SK-N-SH treated with all-trans-retinoic acid at 6 μM for 48 hours (cell line): ENCODE data around the gene CEACAM6.
A peak's percentile ranks its signal among the peaks of the same experiment; 100 is the strongest.
"Not testable (repeated sequence)": the region's sequence is repeated elsewhere in the genome, so short reads cannot be mapped to it uniquely, and the experiment has no call there.

ENCODE experiments used
- ATAC-seq: fragments of 200-7000 bp; cut with Tn5 transposase; 3 replicates; pipeline ENCODE4 v1.9.1; 2020; ENCODE audit warnings: mild to moderate bottlenecking, moderate library complexity
- BACH2 ChIP-seq: fragments of 250-450 bp; sonication (Bioruptor Pico); IDR thresholded peaks from 2 replicates; pipeline ENCODE4 v1.9.0; 2021; ENCODE audit warnings: mild to moderate bottlenecking, borderline replicate concordance
- CSDC2 ChIP-seq: fragments of 250-450 bp; sonication (Bioruptor Pico); IDR thresholded peaks from 2 replicates; pipeline ENCODE4 v1.5.0; 2020; ENCODE audit warnings: mild to moderate bottlenecking, moderate library complexity
- ESRRG ChIP-seq: fragments of 250-450 bp; sonication (Bioruptor Pico); IDR thresholded peaks from 2 replicates; pipeline ENCODE4 v1.6.1; 2021; ENCODE audit warnings: mild to moderate bottlenecking
- PATZ1 ChIP-seq: fragments of 250-450 bp; sonication (Bioruptor Pico); IDR thresholded peaks from 2 replicates; pipeline ENCODE4 v1.8.0; 2020; ENCODE audit warnings: mild to moderate bottlenecking, moderate library complexity, borderline replicate concordance
- POU6F1 ChIP-seq: fragments of 250-450 bp; sonication (Bioruptor Pico); IDR thresholded peaks from 2 replicates; pipeline ENCODE4 v1.8.0; 2021; ENCODE audit warnings: low read depth, mild to moderate bottlenecking, moderate library complexity, borderline replicate concordance
- PPARA ChIP-seq: fragments of 250-450 bp; sonication (Bioruptor Pico); IDR thresholded peaks from 2 replicates; pipeline ENCODE4 v1.5.0; 2020; ENCODE audit warnings: mild to moderate bottlenecking, borderline replicate concordance
- RARB ChIP-seq: fragments of 250-450 bp; sonication (Bioruptor Pico); IDR thresholded peaks from 2 replicates; pipeline ENCODE4 v1.8.0; 2021; ENCODE audit warnings: mild to moderate bottlenecking, moderate library complexity
- TCF4 ChIP-seq: fragments of 250-450 bp; sonication (Bioruptor Pico); IDR thresholded peaks from 2 replicates; pipeline ENCODE4 v1.8.0; 2021; ENCODE audit warnings: mild to moderate bottlenecking, moderate library complexity, borderline replicate concordance
- TOX ChIP-seq: fragments of 250-450 bp; sonication (Bioruptor Pico); IDR thresholded peaks from 2 replicates; pipeline ENCODE4 v1.8.0; 2021; ENCODE audit warnings: mild to moderate bottlenecking, moderate library complexity, borderline replicate concordance
- ZFP3 ChIP-seq: fragments of 250-450 bp; sonication (Bioruptor Pico); IDR thresholded peaks from 2 replicates; pipeline ENCODE4 v1.5.0; 2020; ENCODE audit warnings: mild to moderate bottlenecking, moderate library complexity
- ZFP30 ChIP-seq: fragments of 450-650 bp; formaldehyde crosslinking; IDR thresholded peaks from 2 replicates; pipeline ENCODE4 v1.5.0; 2022; ENCODE audit warnings: mild to moderate bottlenecking, moderate library complexity
- ZNF565 ChIP-seq: fragments of 450-650 bp; formaldehyde crosslinking; conservative IDR thresholded peaks from 2 replicates; pipeline ENCODE4 v1.5.0; 2020; ENCODE audit warnings: low read depth, mild to moderate bottlenecking, moderate library complexity
- ZNF8 ChIP-seq: fragments of 450-650 bp; formaldehyde crosslinking; IDR thresholded peaks from 2 replicates; pipeline ENCODE4 v1.5.0; 2020; ENCODE audit warnings: mild to moderate bottlenecking, moderate library complexity
- TF ChIP-seq, protein P1 (sequence below): fragments of 250-450 bp; sonication (Bioruptor Pico); IDR thresholded peaks from 2 replicates; pipeline ENCODE4 v1.5.0; 2020; ENCODE audit warnings: mild to moderate bottlenecking, moderate library complexity
- TF ChIP-seq, protein P2 (sequence below): fragments of 250-450 bp; sonication (Bioruptor Pico); IDR thresholded peaks from 2 replicates; pipeline ENCODE4 v1.5.1; 2020; ENCODE audit warnings: low read depth, mild to moderate bottlenecking, moderate library complexity

CEACAM6 gene

GRCh38 chr19:41746593-41747227 is 8.6 kb upstream of the CEACAM6 start:
- peak; percentile 95 for ATAC-seq
- TF ChIP-seq PPARA (CRISPR knock-in tag): no peak
- TF ChIP-seq, protein P1, sequence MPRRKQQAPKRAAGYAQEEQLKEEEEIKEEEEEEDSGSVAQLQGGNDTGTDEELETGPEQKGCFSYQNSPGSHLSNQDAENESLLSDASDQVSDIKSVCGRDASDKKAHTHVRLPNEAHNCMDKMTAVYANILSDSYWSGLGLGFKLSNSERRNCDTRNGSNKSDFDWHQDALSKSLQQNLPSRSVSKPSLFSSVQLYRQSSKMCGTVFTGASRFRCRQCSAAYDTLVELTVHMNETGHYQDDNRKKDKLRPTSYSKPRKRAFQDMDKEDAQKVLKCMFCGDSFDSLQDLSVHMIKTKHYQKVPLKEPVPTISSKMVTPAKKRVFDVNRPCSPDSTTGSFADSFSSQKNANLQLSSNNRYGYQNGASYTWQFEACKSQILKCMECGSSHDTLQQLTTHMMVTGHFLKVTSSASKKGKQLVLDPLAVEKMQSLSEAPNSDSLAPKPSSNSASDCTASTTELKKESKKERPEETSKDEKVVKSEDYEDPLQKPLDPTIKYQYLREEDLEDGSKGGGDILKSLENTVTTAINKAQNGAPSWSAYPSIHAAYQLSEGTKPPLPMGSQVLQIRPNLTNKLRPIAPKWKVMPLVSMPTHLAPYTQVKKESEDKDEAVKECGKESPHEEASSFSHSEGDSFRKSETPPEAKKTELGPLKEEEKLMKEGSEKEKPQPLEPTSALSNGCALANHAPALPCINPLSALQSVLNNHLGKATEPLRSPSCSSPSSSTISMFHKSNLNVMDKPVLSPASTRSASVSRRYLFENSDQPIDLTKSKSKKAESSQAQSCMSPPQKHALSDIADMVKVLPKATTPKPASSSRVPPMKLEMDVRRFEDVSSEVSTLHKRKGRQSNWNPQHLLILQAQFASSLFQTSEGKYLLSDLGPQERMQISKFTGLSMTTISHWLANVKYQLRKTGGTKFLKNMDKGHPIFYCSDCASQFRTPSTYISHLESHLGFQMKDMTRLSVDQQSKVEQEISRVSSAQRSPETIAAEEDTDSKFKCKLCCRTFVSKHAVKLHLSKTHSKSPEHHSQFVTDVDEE: no peak
- TF ChIP-seq BACH2: no peak
- TF ChIP-seq ESRRG (CRISPR knock-in tag): no peak
- TF ChIP-seq POU6F1 (CRISPR knock-in tag): no peak
- TF ChIP-seq CSDC2: no peak
- no peak for TF ChIP-seq RARB
- no peak for TF ChIP-seq PATZ1 (CRISPR knock-in tag)
- TF ChIP-seq TCF4 (CRISPR knock-in tag): no peak
- TF ChIP-seq ZFP30: no peak
- TF ChIP-seq, protein P2, sequence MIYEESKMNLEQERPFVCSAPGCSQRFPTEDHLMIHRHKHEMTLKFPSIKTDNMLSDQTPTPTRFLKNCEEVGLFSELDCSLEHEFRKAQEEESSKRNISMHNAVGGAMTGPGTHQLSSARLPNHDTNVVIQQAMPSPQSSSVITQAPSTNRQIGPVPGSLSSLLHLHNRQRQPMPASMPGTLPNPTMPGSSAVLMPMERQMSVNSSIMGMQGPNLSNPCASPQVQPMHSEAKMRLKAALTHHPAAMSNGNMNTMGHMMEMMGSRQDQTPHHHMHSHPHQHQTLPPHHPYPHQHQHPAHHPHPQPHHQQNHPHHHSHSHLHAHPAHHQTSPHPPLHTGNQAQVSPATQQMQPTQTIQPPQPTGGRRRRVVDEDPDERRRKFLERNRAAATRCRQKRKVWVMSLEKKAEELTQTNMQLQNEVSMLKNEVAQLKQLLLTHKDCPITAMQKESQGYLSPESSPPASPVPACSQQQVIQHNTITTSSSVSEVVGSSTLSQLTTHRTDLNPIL (CRISPR knock-in tag): no peak
- TF ChIP-seq TOX (CRISPR knock-in tag): no peak

DNA sequence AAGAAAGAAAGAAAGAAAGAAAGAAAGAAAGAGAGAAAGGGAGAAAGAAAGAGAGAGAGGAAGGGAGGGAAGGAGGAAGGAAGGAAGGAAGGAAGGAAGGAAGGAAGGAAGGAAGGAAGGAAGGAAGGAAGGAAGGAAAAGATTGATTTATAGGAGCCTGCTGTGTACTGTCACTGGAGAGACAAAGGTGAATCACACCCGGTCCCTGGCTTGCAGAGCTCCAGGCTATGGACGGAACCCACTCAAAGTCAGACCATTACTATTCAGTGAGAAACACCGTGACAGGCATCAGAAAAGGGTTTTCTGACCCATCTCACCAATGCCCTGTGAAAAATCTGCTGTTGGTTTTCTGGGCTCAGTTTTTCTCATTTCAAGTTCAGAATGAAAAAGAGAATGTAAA is 7.3 kb upstream of the CEACAM6 start:
- no peak for TF ChIP-seq CSDC2
- no peak for TF ChIP-seq PPARA (CRISPR knock-in tag)
- TF ChIP-seq ZNF8 (CRISPR knock-in tag): no peak
- TF ChIP-seq ZNF565 (CRISPR knock-in tag): no peak
- no peak for TF ChIP-seq PATZ1 (CRISPR knock-in tag)
- no peak for TF ChIP-seq ZFP3 (CRISPR knock-in tag)
- TF ChIP-seq, protein P1: no peak
- ATAC-seq: no peak

- not testable (repeated sequence) for ATAC-seq
Observed at GRCh38 chr19:41750248-41751134, 4.8 kb upstream of the CEACAM6 start.
